Activated naive CD4-positive, alpha-beta T cell (primary cell): Measurements from ENCODE around the gene TBC1D17.

ENCODE experiments used
- DNase-seq, 4 experiments: peaks; one replicate each; lab custom pipeline; 2025; lab: John Stamatoyannopoulos, UW

The TBC1D17 gene

GRCh38 chr19:49877020-49877878 lies at the start of gene TBC1D17, which contains the start of gene AKT1S1:
Gene TBC1D17, plus strand, starts transcription at chr19:49877702. Its CDS starts 22 bp downstream, at chr19:49877724.
Gene AKT1S1, minus strand, starts transcription at chr19:49877355. Its CDS starts 4,060 bp downstream, at chr19:49873295.
- DNase-seq = peak; percentile 87 to 97 (median 96)

GRCh38 chr19:49829200-49829599 lies 48.3 kb upstream of the TBC1D17 start:
- no peak for DNase-seq

- no peak for DNase-seq
These were observed 47.8 kb upstream of the TBC1D17 start for GRCh38 chr19:49829721-49830120.

- no peak for DNase-seq
These were observed 46.7 kb upstream of the TBC1D17 start for GRCh38 chr19:49830766-49831165.

GRCh38 chr19:49831592-49831991 lies 45.9 kb upstream of the TBC1D17 start:
- no peak for DNase-seq

GRCh38 chr19:49832556-49832955 lies 44.9 kb upstream of the TBC1D17 start:
- DNase-seq = no peak

GRCh38 chr19:49833599-49833998 lies 43.9 kb upstream of the TBC1D17 start:
- DNase-seq = no peak

GRCh38 chr19:49835562-49835961 lies 41.9 kb upstream of the TBC1D17 start:
- no peak for DNase-seq

GRCh38 chr19:49836176-49837008 lies 41.1 kb upstream of the TBC1D17 start:
- no peak for DNase-seq

- DNase-seq = no peak
These were observed 40.5 kb upstream of the TBC1D17 start for GRCh38 chr19:49837009-49837310.

- DNase-seq = no peak
These were observed 40.1 kb upstream of the TBC1D17 start for GRCh38 chr19:49837425-49837824.

GRCh38 chr19:49838885-49839588 lies 38.5 kb upstream of the TBC1D17 start:
- no peak for DNase-seq

GRCh38 chr19:49839713-49840112 lies 37.8 kb upstream of the TBC1D17 start:
- no peak for DNase-seq

GRCh38 chr19:49840321-49840720 lies 37.2 kb upstream of the TBC1D17 start:
- no peak for DNase-seq

- DNase-seq = no peak
These were observed 36.7 kb upstream of the TBC1D17 start for GRCh38 chr19:49840736-49841249.

- DNase-seq = no peak
These were observed 34.2 kb upstream of the TBC1D17 start for GRCh38 chr19:49843265-49843664.

- no peak for DNase-seq
These were observed 33.1 kb upstream of the TBC1D17 start for GRCh38 chr19:49844138-49845095.

- no peak for DNase-seq
These were observed 32.1 kb upstream of the TBC1D17 start for GRCh38 chr19:49845414-49845813.

- DNase-seq = no peak
These were observed 31.1 kb upstream of the TBC1D17 start for GRCh38 chr19:49846408-49846807.

GRCh38 chr19:49847731-49848696 lies 29.5 kb upstream of the TBC1D17 start:
- DNase-seq = no peak
